ENCODE results near the gene HK1. TPM values are rescaled to one million over a fixed set of nuclear protein-coding genes. Genes with fewer than 3 reads are reported as not detected.

HK1 gene
- total RNA-seq, 1 donor from 2014 or later: 219 TPM

DNA sequence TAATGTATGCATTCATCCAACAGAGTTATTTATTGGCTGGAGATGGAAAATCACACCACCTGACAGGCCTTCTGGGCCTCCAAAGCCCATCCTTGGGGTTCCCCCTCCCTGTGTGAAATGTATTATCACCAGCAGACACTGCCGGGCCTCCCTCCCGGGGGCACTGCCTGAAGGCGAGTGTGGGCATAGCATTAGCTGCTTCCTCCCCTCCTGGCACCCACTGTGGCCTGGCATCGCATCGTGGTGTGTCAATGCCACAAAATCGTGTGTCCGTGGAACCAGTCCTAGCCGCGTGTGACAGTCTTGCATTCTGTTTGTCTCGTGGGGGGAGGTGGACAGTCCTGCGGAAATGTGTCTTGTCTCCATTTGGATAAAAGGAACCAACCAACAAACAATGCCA, 123.1 kb downstream of the HK1 start:
- H3K27me3 ChIP-seq (ENCODE audit: low read depth): no peaks in the 10 kb centered on the region
- H3K4me3 ChIP-seq: no peak overlapping the region
- peaks cover 57% of the 10 kb centered on the region for H3K4me1 ChIP-seq
- no peaks in the 10 kb centered on the region for H3K9me3 ChIP-seq (replicated peaks)
- no peak overlapping the region for H3K27ac ChIP-seq (replicated peaks)
- TF ChIP-seq, protein P1, sequence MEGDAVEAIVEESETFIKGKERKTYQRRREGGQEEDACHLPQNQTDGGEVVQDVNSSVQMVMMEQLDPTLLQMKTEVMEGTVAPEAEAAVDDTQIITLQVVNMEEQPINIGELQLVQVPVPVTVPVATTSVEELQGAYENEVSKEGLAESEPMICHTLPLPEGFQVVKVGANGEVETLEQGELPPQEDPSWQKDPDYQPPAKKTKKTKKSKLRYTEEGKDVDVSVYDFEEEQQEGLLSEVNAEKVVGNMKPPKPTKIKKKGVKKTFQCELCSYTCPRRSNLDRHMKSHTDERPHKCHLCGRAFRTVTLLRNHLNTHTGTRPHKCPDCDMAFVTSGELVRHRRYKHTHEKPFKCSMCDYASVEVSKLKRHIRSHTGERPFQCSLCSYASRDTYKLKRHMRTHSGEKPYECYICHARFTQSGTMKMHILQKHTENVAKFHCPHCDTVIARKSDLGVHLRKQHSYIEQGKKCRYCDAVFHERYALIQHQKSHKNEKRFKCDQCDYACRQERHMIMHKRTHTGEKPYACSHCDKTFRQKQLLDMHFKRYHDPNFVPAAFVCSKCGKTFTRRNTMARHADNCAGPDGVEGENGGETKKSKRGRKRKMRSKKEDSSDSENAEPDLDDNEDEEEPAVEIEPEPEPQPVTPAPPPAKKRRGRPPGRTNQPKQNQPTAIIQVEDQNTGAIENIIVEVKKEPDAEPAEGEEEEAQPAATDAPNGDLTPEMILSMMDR (IDR thresholded peaks at IDR 0.05; ENCODE audit: borderline replicate concordance): no peak
- no peak for DNase-seq
- intact Hi-C loops (cut with micrococcal nuclease): no loop called here
- peaks cover 57% of the 10 kb centered on the region for H3K36me3 ChIP-seq

DNA sequence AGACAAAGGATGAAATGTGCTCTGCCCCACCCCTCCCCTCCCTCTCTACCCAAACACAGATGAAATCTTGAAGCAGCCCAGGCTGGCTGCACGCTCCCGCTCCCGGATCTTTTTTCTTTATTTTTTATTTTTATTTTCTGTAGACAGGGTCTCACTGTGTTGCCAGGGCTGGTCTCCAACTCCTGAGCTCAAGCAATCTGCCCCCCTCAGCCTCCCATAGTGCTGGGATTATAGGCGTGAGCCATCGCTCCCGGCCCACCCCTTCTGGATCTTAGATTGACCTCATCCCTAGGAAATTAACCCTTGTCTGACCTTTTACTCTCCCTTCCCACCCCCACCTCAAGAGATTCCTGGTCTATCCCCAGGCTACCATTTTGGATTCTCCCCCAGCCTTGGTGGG, 124.1 kb downstream of the HK1 start:
- no peaks in the 10 kb centered on the region for H3K27me3 ChIP-seq (ENCODE audit: low read depth)
- H3K27ac ChIP-seq (replicated peaks): peak overlapping the region; percentile 92
- peaks cover 63% of the 10 kb centered on the region for H3K4me1 ChIP-seq
- TF ChIP-seq, protein P1 (IDR thresholded peaks at IDR 0.05; ENCODE audit: borderline replicate concordance): no peak
- intact Hi-C loops (cut with micrococcal nuclease): no loop called here
- DNase-seq: no peak
- no peak overlapping the region for H3K4me3 ChIP-seq
- H3K9me3 ChIP-seq (replicated peaks): no peaks in the 10 kb centered on the region
- peaks cover 48% of the 10 kb centered on the region for H3K36me3 ChIP-seq

DNA sequence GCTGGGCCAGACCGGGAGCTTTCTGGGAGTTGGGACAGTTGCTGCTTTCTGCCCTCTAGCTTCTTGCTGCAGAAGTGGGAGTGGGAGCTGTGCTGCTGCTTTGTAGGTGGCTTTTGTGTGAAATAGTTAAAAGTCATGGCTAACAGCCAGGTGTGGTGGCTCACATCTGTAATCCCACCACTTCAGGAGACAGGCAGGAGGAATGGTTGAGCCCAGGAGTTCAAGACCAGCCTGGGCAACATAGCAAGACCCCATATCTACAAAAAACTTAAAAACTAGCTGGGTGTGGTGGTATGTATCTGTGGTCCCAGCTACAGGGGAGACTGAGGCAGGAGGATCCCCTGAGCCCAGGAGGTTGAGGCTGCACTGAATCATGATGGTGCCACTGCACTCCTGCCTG, 124.8 kb downstream of the HK1 start:
- intact Hi-C loops (cut with micrococcal nuclease): no loop called here
- H3K36me3 ChIP-seq: peaks cover 44% of the 10 kb centered on the region
- no peak for DNase-seq
- peaks cover 65% of the 10 kb centered on the region for H3K4me1 ChIP-seq
- H3K27ac ChIP-seq (replicated peaks): peak overlapping the region; percentile 92
- no peaks in the 10 kb centered on the region for H3K9me3 ChIP-seq (replicated peaks)
- H3K4me3 ChIP-seq: no peak overlapping the region
- TF ChIP-seq, protein P1 (IDR thresholded peaks at IDR 0.05; ENCODE audit: borderline replicate concordance): no peak
- H3K27me3 ChIP-seq (ENCODE audit: low read depth): no peaks in the 10 kb centered on the region

DNA sequence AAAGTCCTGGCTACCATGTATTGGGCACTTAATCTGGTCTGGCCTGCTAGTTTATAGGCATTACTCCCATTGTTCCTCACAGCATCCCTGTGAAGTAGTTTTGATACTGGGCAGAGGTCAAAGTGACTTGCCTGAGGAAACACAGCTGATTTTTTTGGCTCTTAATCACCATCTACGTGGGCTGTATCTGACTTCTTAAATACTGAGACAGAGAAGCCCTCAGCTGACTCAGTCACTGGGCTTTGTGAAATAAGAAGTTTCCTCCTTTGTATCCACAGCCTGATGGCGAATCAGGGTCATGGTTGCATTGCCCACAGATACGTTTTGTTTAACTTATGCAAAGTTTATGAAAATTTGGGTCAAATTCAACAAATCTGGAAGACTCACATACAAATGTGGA, 125.2 kb downstream of the HK1 start:
- peak overlapping the region; percentile 92 for H3K27ac ChIP-seq (replicated peaks)
- intact Hi-C loops (cut with micrococcal nuclease): no loop called here
- no peak overlapping the region for H3K4me3 ChIP-seq
- H3K27me3 ChIP-seq (ENCODE audit: low read depth): no peaks in the 10 kb centered on the region
- peaks cover 67% of the 10 kb centered on the region for H3K4me1 ChIP-seq
- no peak for DNase-seq
- H3K36me3 ChIP-seq: peaks cover 40% of the 10 kb centered on the region
- H3K9me3 ChIP-seq (replicated peaks): no peaks in the 10 kb centered on the region
- TF ChIP-seq, protein P1 (IDR thresholded peaks at IDR 0.05; ENCODE audit: borderline replicate concordance): no peak

DNA sequence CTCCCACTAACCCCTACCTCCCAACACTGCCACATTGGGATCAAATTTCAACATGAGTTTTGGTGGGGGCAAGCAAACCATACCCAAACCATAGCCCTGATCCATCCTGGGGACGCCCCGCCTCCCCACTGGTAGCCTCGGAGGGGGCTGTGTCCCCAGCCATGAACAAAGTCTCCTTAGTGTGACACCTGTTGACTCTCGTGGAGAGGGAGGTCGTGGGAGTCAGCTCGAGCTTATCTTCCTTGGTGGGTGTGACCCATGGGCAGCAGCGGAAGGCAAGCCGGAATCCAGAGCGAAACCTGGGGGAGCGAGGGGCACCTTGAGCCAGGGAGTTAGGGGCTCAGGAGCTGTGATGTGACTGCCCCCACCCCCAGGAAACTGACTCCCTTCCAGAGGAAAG, 126.5 kb downstream of the HK1 start:
- Histone ChIP-seq H3K4me1 (peaks cover 66% of the 10 kb centered on the region), H3K4me3 (no peak overlapping the region), H3K27me3 (ENCODE audit: low read depth) (no peaks in the 10 kb centered on the region), H3K27ac (replicated peaks) (peak overlapping the region; percentile 92), H3K9me3 (replicated peaks) (no peaks in the 10 kb centered on the region), H3K36me3 (peaks cover 28% of the 10 kb centered on the region)
- DNase-seq: no peak
- intact Hi-C loops (cut with micrococcal nuclease): no loop called here
- TF ChIP-seq, protein P1 (IDR thresholded peaks at IDR 0.05; ENCODE audit: borderline replicate concordance): no peak

DNA sequence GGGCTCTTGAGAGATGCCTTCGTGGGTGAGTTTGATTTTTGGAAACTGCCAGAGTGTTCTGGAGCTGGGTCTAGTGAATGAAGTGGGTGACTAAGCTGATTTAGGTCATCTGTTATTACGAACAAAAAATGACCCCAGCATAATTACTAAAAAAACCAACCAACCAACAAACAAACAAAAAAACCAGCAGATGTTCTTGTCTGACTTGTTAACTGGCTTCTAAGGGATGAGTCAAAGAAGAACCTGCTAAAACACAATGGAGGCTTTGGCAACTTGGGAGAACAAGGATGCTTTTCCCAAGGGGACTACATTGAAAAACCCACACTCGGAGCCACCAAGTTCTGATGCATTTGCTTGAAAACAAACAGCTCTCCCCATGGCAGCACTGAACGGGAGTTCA, 126.9 kb downstream of the HK1 start:
- intact Hi-C loops (cut with micrococcal nuclease): no loop called here
- DNase-seq: no peak
- no peak overlapping the region for H3K4me3 ChIP-seq
- TF ChIP-seq, protein P1 (IDR thresholded peaks at IDR 0.05; ENCODE audit: borderline replicate concordance): no peak
- no peaks in the 10 kb centered on the region for H3K9me3 ChIP-seq (replicated peaks)
- H3K36me3 ChIP-seq: peaks cover 23% of the 10 kb centered on the region
- H3K4me1 ChIP-seq: peaks cover 70% of the 10 kb centered on the region
- H3K27ac ChIP-seq (replicated peaks): peak overlapping the region; percentile 92
- no peaks in the 10 kb centered on the region for H3K27me3 ChIP-seq (ENCODE audit: low read depth)
